Type B pancreatic cell (in vitro differentiated cells): ENCODE results near the gene DCAF6. TPM values are rescaled to one million over a fixed set of nuclear protein-coding genes. Genes with fewer than 3 reads are reported as not detected.

ENCODE experiments used
- DNase-seq: peaks from one replicate; pipeline ENCODE4 v3.0.0; 2021; ENCODE audit warnings: mixed read lengths; ENCODE audit not compliant: unreplicated experiment; ENCODE audit errors: extremely low spot score
- H3K27ac Mint-ChIP-seq: 2 replicates; pipeline ENCODE4 v1.8.0; 2021; ENCODE audit warnings: mild to moderate bottlenecking, mixed read lengths
- H3K27me3 Mint-ChIP-seq: 2 replicates; pipeline ENCODE4 v1.8.0; 2021; ENCODE audit warnings: mixed read lengths
- H3K36me3 Mint-ChIP-seq: 2 replicates; pipeline ENCODE4 v1.8.0; 2021; ENCODE audit warnings: mixed read lengths
- H3K4me1 Mint-ChIP-seq: one replicate; pipeline ENCODE4 v1.8.0; 2021; ENCODE audit warnings: mixed read lengths; ENCODE audit not compliant: unreplicated experiment
- H3K4me3 Mint-ChIP-seq: 2 replicates; pipeline ENCODE4 v1.8.0; 2021; ENCODE audit warnings: mild to moderate bottlenecking, mixed read lengths
- H3K9me3 Mint-ChIP-seq: 2 replicates; pipeline ENCODE4 v1.8.0; 2021; ENCODE audit warnings: mixed read lengths
- CTCF ChIP-seq: fragments of 200-600 bp; sonication (generic); conservative IDR thresholded peaks from 2 replicates; pipeline ENCODE4 v1.5.0; 2021; ENCODE audit warnings: antibody characterized with exemption, mild to moderate bottlenecking
- total RNA-seq: library from RNA; stranded (reverse); gene quantifications from 2 replicates; pipeline ENCODE4 v1.2.1, GENCODE V29; 2021; ENCODE audit warnings: low replicate concordance

The DCAF6 gene
- total RNA-seq, 1 donor from 2014 or later, result 27.2 TPM

GRCh38 chr1:167910530-167910929, 26.0 kb upstream of the DCAF6 start:
- Mint-ChIP-seq H3K4me1 (peaks cover 2% of the 10 kb centered on the region), H3K27me3 (no peaks in the 10 kb centered on the region), H3K9me3 (peaks cover 6% of the 10 kb centered on the region), H3K36me3 (peaks cover 7% of the 10 kb centered on the region), H3K27ac (peak overlapping the region; percentile 6), H3K4me3 (no peak overlapping the region)
- DNase-seq, result no peak
- no peak for TF ChIP-seq CTCF

- no peak overlapping the region for H3K27ac Mint-ChIP-seq
- TF ChIP-seq CTCF, result no peak
- no peak for DNase-seq
- H3K9me3 Mint-ChIP-seq, result peaks cover 6% of the 10 kb centered on the region
- no peak overlapping the region for H3K4me3 Mint-ChIP-seq
- H3K4me1 Mint-ChIP-seq, result no peaks in the 10 kb centered on the region
- peaks cover 10% of the 10 kb centered on the region for H3K36me3 Mint-ChIP-seq
- H3K27me3 Mint-ChIP-seq, result no peaks in the 10 kb centered on the region
Measured at GRCh38 chr1:167911413-167911812, 25.1 kb upstream of the DCAF6 start.

DNA sequence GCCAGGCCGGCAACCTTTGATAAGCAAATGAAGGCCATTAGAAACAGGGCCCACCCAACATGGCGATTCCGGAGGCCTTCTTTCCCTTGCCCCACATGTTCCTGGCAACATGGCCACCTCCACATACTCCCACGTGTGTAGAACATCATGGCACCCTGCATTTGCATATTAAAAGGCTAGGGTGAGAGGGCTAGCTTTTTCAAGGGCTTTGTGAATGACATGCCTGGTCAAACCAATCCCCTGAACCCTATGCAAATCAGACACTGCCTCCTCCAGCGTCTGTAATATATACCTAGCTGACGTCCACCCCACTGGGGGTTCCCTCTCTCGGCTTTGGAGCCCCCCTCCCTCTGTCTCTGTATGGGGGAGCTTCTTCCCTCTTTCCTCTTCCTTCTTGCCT, 24.2 kb upstream of the DCAF6 start:
- TF ChIP-seq CTCF, result no peak
- no peaks in the 10 kb centered on the region for H3K27me3 Mint-ChIP-seq
- peaks cover 15% of the 10 kb centered on the region for H3K36me3 Mint-ChIP-seq
- DNase-seq, result no peak
- H3K4me1 Mint-ChIP-seq, result no peaks in the 10 kb centered on the region
- H3K27ac Mint-ChIP-seq, result no peak overlapping the region
- no peak overlapping the region for H3K4me3 Mint-ChIP-seq
- H3K9me3 Mint-ChIP-seq, result peaks cover 9% of the 10 kb centered on the region

DNA sequence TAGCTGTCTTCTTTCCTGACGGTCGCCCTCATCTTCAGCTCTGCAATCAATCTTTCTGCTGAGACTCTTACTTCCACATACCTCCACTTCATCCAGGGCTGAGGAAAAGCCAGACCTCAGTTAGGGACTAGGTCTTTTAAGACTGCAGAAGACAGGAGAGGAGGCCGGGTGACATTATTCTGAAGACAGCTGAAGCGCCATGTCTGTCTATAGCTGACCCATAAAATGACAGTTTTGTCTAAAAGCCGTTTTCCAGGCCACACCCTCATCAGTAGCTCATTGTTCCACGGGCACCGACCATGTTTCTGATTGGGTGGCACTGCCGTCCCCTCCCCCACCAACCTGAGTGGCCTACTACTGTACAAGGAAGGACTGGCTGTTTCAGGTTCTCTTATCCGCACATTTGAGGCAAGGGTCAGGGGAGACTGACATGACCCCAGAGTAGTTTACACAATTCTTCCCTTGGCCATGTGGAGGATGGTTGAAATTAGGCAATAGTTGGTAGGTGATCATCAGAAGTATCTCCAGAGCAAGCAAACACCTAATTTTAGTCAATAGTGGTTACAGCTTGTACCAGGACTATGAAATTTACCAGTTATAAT, 22.5 kb upstream of the DCAF6 start, which contains the start of gene ADCY10:
TSS of gene ADCY10 (minus strand) at position 240 of the 602 bp plus-strand sequence. CDS start 8,994 bp downstream, outside the sequence.
- Mint-ChIP-seq H3K9me3 (peaks cover 9% of the 10 kb centered on the region), H3K4me1 (no peaks in the 10 kb centered on the region), H3K36me3 (peaks cover 20% of the 10 kb centered on the region), H3K4me3 (no peak within 1 kb of the TSS), H3K27ac (no peak within 1 kb of the TSS), H3K27me3 (no peaks in the 10 kb centered on the region)
- DNase-seq, result no peak
- no peak for TF ChIP-seq CTCF

- no peak overlapping the region for H3K4me3 Mint-ChIP-seq
- peak overlapping the region; percentile 6 for H3K27ac Mint-ChIP-seq
- no peak for TF ChIP-seq CTCF
- DNase-seq, result no peak
- peaks cover 4% of the 10 kb centered on the region for H3K9me3 Mint-ChIP-seq
- peaks cover 15% of the 10 kb centered on the region for H3K36me3 Mint-ChIP-seq
- no peaks in the 10 kb centered on the region for H3K4me1 Mint-ChIP-seq
- no peaks in the 10 kb centered on the region for H3K27me3 Mint-ChIP-seq
Measured at GRCh38 chr1:167915569-167915968, 20.9 kb upstream of the DCAF6 start.
